NCI-H345 treated with DMSO at 0.1 percent for 48 hours (cell line): Measurements from ENCODE around the gene CNTNAP2.
"Not testable (repeated sequence)": the region's sequence is repeated elsewhere in the genome, so short reads cannot be mapped to it uniquely, and the experiment has no call there.

Source experiments
- DNase-seq: peaks from one replicate; lab custom pipeline; 2025; ENCODE audit not compliant: unreplicated experiment; lab: John Stamatoyannopoulos, UW

CNTNAP2 gene

DNA sequence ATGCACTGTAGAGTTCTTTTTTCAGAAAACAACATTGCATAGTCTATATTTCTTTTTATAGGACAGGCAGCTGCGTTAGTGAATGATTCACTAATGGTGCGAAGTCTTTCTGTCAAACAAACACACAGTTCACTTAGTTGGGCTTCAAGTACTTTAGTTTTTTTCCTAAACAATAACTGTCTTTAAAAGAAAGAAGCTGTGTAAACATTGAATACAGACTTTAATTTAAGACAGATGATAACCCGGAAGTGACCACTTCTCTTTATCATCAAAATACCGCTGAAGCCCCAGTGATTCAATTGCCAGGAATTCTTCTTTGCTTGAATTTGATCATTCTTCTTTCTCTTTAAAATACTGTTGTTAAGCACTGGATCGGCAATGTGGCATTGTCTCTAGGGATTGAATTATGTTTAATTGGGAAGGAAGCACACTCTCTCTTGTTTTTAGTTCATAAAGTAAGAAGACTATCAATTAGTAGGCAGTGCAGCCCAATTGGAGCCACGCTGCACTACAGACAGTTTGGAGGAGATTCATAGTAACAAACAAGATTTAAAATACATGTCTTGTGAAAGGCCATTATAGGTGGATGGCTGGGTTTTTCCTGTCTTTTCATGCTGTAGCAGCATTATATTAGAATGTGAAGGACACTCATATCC, 30.4 kb downstream of the CNTNAP2 start:
- DNase-seq, result peak; percentile 45

DNA sequence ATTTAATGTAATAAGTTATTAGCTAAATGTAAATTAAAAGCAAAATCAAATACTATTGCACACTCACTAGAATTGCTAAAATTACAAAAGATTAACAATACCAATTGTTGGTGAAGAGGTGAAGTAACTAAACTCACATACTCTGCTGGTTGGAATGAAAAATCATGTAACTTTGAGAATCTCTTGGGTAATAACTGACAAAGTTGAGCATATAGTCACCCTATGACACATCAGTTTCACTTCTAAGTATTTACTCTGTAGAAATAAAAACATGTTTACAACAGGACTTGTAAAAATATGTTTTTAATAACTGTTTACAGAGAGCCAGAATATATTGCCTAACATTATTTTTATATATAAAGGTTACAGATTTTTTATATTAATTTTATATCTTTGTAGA, 33.6 kb downstream of the CNTNAP2 start:
- no peak for DNase-seq

DNA sequence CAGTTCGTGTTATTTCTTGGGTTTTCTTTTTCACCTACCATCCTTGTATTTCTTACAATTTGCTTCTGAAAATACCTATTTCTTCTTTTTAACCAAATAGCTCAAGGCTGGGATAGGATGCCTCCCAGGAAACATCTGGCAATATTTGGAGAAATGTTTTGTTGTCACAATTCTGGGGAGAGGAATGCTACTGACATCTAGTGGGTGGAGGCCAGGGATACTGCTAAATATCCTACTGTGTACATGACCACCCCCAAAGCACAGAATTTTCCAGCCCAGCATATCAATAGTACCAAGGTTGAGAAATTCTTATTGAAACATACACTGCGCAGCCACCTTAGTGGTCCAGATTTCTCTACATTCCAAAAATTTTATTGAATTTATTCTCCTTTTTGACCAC, 55.5 kb downstream of the CNTNAP2 start:
- no peak for DNase-seq

DNA sequence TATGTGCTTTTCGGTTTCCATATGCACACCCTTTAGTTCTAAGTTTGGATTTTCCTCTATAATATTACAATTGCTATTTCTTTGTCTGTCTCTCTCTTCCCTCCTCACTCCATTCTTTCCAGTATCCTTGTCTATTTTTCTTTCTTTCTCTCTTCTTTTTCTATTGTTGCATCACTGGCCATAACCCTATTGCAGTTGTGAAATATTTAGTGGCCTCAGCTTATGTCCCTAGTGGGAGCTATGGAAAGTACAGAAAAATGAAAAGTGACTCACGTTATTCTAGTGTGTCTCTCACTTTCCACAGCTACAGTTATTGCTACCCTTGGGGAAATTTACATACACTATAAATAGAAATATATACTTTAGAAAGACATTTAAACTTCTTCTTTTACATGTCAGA, 59.1 kb downstream of the CNTNAP2 start:
- no peak for DNase-seq

DNA sequence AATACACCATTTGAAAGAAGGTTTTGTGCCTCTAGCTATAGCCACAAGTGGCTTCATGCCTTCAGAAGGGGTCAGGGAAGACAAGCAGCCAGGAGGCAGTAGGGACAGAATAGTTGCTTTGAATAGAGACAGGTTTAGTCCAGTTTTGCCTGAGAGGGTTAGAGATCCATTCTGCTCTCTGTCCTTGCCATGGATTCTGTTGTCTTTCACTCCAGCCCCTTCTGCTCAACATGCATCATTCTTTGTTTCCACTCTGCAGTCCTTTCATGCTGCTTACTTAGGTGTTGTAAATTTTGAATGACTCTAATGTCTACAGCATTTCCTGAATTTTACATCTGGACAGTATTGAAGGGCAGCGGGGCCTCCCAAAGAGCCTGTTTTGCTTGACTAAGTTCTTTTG, 60.3 kb downstream of the CNTNAP2 start:
- no peak for DNase-seq

DNA sequence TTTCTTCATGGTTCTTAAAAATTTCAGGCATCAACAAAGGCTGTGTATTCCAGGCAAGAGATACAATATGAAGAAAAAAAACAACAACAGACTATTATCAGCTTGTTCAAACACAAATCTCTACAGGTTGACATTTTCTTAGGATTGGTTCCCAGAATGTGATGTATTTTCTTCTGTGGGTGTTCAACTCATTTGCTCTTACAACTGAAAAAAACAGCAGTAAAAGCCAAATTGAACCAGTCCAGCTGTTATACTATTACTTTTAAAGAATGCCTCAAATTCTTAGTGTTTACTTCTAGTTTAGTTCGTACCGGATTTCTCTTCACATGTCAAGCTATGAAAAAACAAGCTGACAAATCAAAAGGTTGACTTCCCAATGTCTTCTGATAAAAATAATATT, 60.7 kb downstream of the CNTNAP2 start:
- DNase-seq, result no peak

DNA sequence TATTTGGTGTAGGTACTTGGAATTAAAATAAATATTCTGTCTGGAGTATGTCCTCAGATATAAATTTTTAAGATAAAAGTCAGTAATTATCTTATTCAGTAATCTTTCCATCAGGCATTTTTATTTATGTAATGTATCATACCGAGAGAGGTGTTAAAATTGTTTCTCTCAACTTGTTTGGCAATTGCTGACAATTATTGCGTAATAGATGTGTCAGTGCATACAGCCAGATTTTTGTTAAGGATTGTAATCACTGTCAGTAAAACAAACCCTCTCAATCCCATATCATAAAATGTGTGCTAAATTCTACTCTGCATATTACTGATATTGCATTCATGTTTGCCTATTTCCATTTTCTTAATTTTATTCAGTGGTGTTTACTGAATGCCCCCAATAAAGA, 69.2 kb downstream of the CNTNAP2 start:
- no peak for DNase-seq

DNA sequence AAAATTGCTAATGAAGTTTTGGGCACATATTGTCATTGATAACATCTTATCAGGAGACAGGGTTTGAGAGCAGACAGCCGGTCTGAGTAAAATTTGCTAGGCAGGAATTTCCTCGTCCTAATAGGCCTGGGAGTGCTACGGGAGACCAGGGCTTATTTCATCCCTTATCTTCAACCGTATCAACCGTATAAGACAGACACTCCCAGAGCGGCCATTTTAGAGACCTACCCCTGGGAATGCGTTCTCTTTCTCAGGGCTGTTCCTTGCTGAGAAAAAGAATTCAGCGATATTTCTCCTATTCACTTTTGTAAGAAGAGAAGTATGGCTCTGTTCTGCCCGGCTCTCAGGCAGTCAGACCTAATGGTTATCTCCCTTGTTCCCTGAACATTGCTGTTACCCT, 74.8 kb downstream of the CNTNAP2 start:
- DNase-seq, result not testable (repeated sequence)

DNA sequence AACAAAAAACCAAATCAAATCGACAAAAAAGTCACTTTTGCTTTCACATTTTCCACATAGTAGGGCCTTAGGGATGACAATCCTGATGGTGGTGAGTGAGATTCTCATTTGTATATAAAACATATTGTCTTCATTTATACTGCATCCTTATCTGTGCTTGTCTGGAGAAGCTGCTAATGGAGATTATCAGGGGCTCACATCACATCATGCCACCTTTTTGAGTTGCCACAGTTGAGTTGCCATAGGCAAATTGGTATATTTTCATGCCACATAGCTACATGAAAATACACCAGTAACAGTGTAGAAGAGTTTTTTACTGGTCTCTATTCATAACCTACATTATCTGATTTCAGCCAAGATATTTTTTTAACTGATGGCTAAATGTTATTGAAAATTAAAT, 85.3 kb downstream of the CNTNAP2 start:
- DNase-seq, result no peak

DNA sequence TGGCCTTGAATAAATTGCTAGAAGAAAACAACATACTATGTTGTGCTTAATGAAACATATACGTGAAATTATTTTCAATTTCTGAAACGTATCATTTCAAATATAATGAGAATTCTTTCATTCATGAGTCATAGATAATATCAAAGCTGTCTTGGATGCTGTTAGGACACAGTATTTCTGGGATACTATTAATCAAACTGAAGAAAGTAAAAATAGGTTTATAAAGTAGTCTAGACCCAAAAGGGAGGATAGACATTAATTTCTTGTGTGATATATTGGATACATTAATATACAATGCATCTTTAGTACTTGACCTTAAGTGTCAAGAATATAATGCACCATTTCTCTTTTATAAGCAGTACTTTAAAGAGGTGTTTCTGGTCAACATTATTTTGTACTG, 89.7 kb downstream of the CNTNAP2 start:
- no peak for DNase-seq

DNA sequence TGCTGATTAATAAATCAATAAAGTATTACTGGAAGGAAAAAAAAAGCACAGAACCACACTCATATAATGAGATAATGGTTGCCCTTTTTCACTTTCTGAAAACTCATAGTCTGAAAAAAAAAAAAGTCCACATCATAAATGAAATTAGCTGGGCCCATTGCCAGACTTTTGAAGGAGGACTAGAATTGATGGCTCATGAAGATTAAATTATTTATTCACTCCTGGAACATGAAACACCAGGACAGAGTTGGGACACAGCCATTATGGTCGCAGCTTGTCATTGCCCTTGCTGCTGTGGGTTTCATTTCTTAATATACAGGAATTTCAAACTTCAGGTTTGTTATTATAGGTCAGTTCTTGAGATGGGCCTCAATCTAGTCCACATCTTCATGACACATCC, 91.9 kb downstream of the CNTNAP2 start:
- no peak for DNase-seq

DNA sequence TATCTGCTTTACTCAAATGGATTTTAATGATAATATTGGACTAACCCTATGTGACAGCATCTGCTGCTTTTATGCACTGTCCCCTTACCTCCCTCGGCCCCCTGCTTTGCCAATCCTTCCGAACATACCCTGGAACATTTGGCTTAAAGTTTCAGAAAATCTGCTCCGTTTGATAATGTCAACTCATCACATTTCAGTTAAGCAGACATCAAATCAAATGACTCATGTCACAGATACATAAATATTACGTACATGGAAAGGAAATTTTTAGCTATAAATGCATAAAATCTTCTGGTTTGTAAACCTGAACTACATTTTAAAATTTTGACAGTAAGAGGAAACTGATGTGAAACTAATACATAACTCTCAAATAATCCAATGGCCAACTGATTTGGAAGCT, 98.2 kb downstream of the CNTNAP2 start:
- DNase-seq, result no peak

DNA sequence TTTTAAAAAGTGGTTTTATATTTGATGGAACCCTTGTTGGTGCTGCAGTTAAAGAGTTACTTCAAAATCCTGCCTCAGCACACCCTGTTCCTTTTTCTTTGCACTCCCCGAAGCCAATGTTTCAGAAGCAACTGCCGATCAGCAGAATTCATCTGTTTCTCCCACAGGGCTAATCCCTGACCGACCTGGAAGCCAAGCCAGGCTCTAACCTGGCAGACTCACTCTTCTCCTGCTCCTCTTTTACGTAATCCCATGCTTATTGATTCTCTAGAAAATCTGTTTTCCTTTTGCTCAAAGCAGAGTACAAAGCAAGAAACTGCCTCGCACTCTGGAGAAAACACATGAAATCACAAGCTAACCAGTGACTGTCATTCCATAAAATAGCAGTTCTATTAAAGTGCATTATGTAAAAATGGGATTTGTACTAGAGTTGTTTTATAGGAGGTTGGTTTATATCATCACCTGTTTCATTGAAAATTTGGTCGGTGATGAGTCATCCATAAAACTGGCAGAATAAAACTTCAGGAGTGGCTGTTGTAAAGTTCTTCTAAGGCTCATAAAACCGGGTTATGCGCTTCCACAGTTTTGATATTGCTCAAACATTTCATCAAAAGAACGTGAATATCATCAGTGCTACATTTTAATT, 99.9 kb downstream of the CNTNAP2 start:
- DNase-seq, result no peak

DNA sequence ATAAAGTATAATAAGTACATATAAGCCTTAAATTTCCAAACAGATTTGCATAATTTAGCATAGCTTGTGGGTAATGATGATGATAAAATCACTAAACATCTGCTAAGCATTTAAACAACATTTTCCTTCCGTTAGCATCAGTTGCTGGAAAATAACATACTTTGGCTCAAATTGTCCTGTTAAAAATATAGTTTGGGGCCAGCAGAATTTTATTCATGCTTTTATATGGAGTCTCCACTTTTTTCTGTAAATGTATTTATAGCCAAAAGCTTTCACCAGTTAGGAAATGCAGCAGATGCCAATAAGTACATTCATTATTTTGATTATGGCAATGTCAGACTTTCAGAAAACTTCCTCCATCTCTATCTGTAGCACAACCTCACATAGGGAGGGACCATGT, 107.2 kb downstream of the CNTNAP2 start:
- no peak for DNase-seq

DNA sequence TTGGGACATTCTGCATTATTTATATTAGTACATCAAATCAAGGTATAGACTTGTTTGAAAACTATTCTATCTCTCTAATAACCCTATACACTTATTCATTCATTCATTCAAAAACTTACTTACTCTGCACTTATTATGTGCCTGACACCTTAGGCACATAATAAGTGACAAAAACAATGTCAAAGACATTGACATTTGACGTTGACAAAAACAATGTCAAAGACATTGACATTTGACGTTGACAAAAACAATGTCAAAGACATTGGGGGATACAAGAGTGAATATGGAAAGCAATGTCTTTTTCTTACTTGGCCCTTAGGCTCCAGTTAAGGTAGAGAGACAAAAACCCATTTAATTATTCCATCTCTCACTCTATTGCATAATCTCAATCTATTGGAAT, 116.0 kb downstream of the CNTNAP2 start:
- no peak for DNase-seq

DNA sequence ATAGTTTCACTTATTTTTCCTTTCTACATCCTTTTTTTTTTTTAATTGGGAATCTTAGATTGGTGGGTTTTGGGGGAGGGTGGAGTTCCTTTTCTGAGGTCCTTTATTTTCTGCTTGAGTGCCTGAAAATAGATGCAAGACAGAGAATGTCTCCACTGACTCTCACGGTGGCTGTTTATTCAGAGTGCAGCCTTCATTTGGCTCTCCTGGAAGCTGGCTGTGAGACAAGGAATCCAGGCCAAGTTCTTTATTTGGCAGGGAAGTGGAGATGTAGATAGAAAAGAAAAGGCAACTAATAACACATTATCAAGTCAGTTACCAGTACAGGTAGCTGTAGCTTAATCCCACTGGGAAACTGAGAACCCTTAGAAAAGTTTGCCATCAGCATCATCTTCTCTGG, 118.6 kb downstream of the CNTNAP2 start:
- no peak for DNase-seq

DNA sequence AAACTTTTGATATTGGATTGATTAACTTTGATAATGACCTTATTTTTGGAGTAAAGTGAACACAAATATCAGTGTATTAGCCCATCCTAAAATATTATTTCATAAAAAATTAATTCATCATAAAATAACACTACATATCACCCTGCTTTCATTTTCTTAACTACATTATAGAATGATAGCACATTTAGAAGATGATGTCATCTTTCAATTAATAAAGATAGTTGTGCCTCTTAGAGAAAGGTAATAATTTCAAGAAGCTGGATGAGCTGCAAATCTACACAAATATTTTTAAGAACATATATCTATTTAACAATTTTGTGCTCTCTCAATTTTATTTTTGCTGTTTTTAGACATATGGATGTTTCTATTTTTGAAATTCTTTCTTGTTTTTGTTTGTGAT, 126.1 kb downstream of the CNTNAP2 start:
- no peak for DNase-seq

DNA sequence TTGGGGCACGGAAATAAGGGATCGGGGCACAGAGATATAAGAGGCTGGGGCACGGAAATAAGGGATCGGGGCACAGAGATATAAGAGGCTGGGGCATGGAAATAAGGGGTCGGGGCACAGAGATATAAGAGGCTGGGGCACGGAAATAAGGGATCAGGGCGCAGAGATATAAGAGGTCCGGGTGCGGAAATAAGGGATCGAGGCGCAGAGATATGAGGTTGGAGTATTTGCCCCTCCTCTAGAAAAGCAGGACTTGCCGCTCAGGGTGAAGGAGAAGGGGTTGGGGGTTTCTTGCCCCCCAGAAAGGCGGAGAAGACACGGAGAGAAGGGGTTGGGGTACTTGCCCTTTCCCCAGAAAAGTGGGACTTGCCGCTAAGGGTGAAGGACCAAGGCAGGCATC, 131.4 kb downstream of the CNTNAP2 start:
- DNase-seq, result not testable (repeated sequence)

DNA sequence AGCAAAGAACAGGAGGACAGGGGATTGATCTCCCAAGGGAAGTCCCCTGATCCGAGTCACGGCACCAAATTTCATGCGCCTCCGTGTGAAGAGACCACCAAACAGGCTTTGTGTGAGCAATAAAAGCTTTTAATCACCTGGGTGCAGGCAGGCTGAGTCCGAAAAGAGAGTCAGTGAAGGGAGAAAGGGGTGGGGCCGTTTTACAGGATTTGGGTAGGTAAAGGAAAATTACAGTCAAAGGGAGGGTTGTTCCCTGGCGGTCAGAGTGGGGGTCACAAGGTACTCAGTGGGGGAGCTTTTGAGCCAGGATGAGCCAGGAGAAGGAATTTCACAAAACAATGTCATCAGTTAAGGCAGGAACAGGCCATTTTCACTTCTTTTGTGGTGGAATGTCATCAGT, 132.1 kb downstream of the CNTNAP2 start:
- DNase-seq, result not testable (repeated sequence)

DNA sequence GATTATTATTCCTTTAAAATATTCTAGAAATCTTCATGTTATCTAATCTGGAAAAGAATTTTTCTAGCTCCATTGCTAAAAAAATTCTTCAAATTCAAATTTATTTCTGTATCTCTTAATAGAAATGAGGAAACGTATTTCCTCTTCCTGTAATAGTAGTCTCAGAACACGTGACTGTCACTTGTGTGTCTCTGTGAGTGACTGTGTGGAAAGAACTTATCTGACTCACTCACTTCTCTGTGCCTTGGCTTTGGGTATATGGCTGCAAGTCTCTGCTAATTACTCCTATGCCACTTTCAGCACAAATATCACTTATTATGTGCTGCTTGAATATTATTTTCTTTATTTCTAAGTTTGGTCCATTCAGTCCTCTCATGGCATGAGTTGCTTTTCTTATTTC, 132.7 kb downstream of the CNTNAP2 start:
- DNase-seq, result no peak

DNA sequence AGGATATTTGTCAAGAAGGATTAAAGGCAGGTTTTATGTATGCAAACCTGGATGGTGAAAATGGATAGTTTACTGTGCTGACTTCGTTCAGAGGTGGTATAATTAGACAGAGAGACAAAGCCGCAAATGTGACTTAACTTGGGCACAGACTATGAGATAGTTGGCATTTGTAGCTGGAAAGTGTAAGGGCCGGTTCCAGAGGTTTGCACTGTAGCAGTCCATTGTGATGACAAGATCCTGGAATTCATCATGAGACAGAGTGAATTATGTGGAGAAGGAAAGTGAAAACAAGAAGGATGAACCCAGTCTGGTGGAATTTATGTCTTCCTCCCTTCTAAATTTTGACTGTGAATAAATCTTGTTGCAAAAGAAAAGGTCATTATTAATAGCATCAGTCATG, 139.0 kb downstream of the CNTNAP2 start:
- DNase-seq, result no peak

DNA sequence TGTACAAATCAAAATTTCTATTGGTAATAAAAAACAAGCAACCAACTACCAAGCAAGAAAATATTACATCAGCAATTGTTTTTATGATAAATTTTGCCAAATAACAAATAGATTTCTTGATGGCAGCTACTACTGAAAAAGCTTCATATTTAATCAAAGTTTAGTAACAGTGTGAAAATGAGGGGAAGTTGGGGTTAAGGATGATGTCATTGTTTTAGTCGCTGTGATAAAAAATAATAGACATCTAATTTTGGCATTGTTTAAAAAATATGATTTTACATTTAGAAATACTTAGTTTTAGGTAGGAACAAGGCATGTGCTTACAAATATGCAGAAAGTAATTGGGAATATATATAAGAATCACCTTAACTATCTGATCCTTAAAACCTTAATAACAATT, 145.9 kb downstream of the CNTNAP2 start:
- no peak for DNase-seq

DNA sequence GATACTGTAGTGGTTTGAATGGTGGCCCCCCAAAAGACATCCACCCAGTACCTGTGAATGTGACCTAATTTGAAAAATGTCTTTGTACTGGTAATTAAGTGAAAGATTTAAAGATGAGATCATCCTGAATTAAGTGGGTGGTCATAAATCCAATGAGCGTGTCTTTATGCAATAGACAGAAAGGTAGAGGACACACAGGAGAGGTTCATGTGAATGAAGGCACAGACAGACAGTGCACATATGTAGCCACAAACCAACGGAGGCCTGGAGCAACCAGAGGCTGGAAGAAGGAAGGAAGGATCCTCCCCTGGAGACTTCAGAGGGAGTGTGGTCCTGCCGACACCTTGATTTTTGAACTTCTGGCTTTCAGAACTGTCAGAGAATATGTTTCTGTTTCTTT, 160.3 kb downstream of the CNTNAP2 start:
- no peak for DNase-seq
